A549 (cell line): ENCODE measurements around the gene RCN2.

Experiments
- BHLHE40 ChIP-seq: IDR thresholded peaks from 2 replicates; pipeline ENCODE4 v1.6.1; 2012; ENCODE audit warnings: low read depth, low read length, inconsistent platforms
- CEBPB ChIP-seq, 2 experiments: fragments of >200 bp in 1 of 2; sonication (Bioruptor Twin) in 1 of 2; formaldehyde crosslinking in 1 of 2; IDR thresholded peaks; 2 replicates each; pipeline ENCODE4 v1.6.1; 2012 to 2016
- CTCF ChIP-seq: fragments of >200 bp; sonication (Bioruptor Twin); formaldehyde crosslinking; IDR thresholded peaks from 3 replicates; pipeline ENCODE4 v1.5.1; 2016
- EP300 ChIP-seq, 2 experiments: fragments of >200 bp; sonication (Bioruptor Twin); formaldehyde crosslinking; IDR thresholded peaks; 2 replicates in 1 of 2; 3 replicates in 1 of 2; pipeline ENCODE4 v1.6.1; 2016 to 2017
- GATA3 ChIP-seq: IDR thresholded peaks from 2 replicates; pipeline ENCODE4 v1.6.1; 2012; ENCODE audit warnings: borderline replicate concordance
- POLR2A ChIP-seq: IDR thresholded peaks from 2 replicates; pipeline ENCODE4 v1.6.1; 2012; ENCODE audit warnings: mild to moderate bottlenecking, low read length
- RARB ChIP-seq: fragments of 250-450 bp; sonication (Bioruptor Pico); IDR thresholded peaks from 2 replicates; pipeline ENCODE4 v1.8.0; 2021; ENCODE audit warnings: mild to moderate bottlenecking, moderate library complexity
- RCOR1 ChIP-seq: fragments of 150-350 bp; IDR thresholded peaks from 2 replicates; pipeline ENCODE4 v1.6.1; 2014; ENCODE audit warnings: antibody characterized with exemption, low read length, low read depth
- ZSCAN20 ChIP-seq: fragments of 250-450 bp; sonication (Bioruptor Pico); IDR thresholded peaks from 2 replicates; pipeline ENCODE4 v1.8.0; 2022; ENCODE audit warnings: mild to moderate bottlenecking, moderate library complexity
- TF ChIP-seq, protein P1 (sequence below): fragments of 200-600 bp; sonication (generic); IDR thresholded peaks from 2 replicates; pipeline ENCODE4 v1.6.1; 2016; ENCODE audit warnings: antibody characterized with exemption, mild to moderate bottlenecking, moderate library complexity
- TF ChIP-seq, protein P2 (sequence below): fragments of 150-350 bp; IDR thresholded peaks from 2 replicates; pipeline ENCODE4 v1.6.1; 2014; ENCODE audit warnings: low read depth, mild to moderate bottlenecking, low read length

- TF ChIP-seq ZSCAN20 (CRISPR knock-in tag) (no peak), RCOR1 (no peak), RARB (CRISPR knock-in tag) (no peak), CEBPB (IDR thresholded peaks at IDR 0.05) (no peak), CTCF (no peak), POLR2A (no peak), BHLHE40 (no peak), GATA3 (no peak), EP300 (IDR thresholded peaks at IDR 0.05) (no peak)
- TF ChIP-seq, protein P1, sequence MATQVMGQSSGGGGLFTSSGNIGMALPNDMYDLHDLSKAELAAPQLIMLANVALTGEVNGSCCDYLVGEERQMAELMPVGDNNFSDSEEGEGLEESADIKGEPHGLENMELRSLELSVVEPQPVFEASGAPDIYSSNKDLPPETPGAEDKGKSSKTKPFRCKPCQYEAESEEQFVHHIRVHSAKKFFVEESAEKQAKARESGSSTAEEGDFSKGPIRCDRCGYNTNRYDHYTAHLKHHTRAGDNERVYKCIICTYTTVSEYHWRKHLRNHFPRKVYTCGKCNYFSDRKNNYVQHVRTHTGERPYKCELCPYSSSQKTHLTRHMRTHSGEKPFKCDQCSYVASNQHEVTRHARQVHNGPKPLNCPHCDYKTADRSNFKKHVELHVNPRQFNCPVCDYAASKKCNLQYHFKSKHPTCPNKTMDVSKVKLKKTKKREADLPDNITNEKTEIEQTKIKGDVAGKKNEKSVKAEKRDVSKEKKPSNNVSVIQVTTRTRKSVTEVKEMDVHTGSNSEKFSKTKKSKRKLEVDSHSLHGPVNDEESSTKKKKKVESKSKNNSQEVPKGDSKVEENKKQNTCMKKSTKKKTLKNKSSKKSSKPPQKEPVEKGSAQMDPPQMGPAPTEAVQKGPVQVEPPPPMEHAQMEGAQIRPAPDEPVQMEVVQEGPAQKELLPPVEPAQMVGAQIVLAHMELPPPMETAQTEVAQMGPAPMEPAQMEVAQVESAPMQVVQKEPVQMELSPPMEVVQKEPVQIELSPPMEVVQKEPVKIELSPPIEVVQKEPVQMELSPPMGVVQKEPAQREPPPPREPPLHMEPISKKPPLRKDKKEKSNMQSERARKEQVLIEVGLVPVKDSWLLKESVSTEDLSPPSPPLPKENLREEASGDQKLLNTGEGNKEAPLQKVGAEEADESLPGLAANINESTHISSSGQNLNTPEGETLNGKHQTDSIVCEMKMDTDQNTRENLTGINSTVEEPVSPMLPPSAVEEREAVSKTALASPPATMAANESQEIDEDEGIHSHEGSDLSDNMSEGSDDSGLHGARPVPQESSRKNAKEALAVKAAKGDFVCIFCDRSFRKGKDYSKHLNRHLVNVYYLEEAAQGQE: no peak
- TF ChIP-seq, protein P2, sequence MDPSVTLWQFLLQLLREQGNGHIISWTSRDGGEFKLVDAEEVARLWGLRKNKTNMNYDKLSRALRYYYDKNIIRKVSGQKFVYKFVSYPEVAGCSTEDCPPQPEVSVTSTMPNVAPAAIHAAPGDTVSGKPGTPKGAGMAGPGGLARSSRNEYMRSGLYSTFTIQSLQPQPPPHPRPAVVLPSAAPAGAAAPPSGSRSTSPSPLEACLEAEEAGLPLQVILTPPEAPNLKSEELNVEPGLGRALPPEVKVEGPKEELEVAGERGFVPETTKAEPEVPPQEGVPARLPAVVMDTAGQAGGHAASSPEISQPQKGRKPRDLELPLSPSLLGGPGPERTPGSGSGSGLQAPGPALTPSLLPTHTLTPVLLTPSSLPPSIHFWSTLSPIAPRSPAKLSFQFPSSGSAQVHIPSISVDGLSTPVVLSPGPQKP: no peak
Observed at GRCh38 chr15:76986743-76987142, 55.2 kb downstream of the RCN2 start.
